ENCODE measurements around the gene PAN2. TPM values are rescaled to one million over a fixed set of nuclear protein-coding genes. Genes with fewer than 3 reads are reported as not detected.

The PAN2 gene
- total RNA-seq, 1 experiment from 2014 or later: 35.4 TPM

- WGBS (ENCODE audit: extremely low coverage, insufficient read length, low lambda C conversion rate): no CpG with 5 or more reads among the region's 1 CpG
- Histone ChIP-seq H3K79me2 (ENCODE audit: insufficient read depth, low read length) (no peaks in the 10 kb centered on the region), H3K23me2 (ENCODE audit: insufficient read length, low read depth, low read length, poor library complexity, severe bottlenecking) (peaks cover 4% of the 10 kb centered on the region), H2BK20ac (ENCODE audit: low read depth, low read length, poor library complexity, severe bottlenecking) (no peak overlapping the region), H2AFZ (ENCODE audit: low read length) (no peak overlapping the region), H3K4me1 (ENCODE audit: insufficient read depth, low read length) (peaks cover 21% of the 10 kb centered on the region), H3K9me3 (ENCODE audit: control insufficient read depth, low read depth, low read length) (no peaks in the 10 kb centered on the region), H3K56ac (ENCODE audit: insufficient read length, low read depth, low read length) (no peak overlapping the region), H2AK5ac (ENCODE audit: insufficient read length, low read length) (no peak overlapping the region), H3K18ac (ENCODE audit: insufficient read length, low read depth, low read length) (peak overlapping the region; percentile 68), H3K27ac (ENCODE audit: insufficient read length, low read depth, low read length) (peak overlapping the region; percentile 49), H2BK12ac (ENCODE audit: insufficient read length, low read depth, low read length) (no peak overlapping the region), H3K27me3 (ENCODE audit: insufficient read depth, low read length) (no peaks in the 10 kb centered on the region), H3K23ac (ENCODE audit: insufficient read length, low read depth, low read length) (no peak overlapping the region), H3K4me2 (ENCODE audit: insufficient read depth, insufficient read length, low read length) (peak overlapping the region; percentile 52), H3K14ac (ENCODE audit: insufficient read depth, low read length) (peak overlapping the region; percentile 56; the same call in 1 of the 2 replicates), H4K5ac (ENCODE audit: insufficient read length, low read depth, low read length) (no peak overlapping the region), H4K8ac (replicated peaks; ENCODE audit: insufficient read length, low read depth, low read length) (no peak overlapping the region), H3K79me1 (ENCODE audit: insufficient read depth, low read depth, low read length, poor library complexity, severe bottlenecking) (no peaks in the 10 kb centered on the region), H2BK15ac (ENCODE audit: low read depth, low read length) (no peak overlapping the region), H3K4ac (ENCODE audit: low read depth, low read length) (no peak overlapping the region), H4K91ac (ENCODE audit: insufficient read length, low read depth, low read length) (no peak overlapping the region), H3T11ph (ENCODE audit: low read length) (no peak overlapping the region), H4K20me1 (ENCODE audit: control insufficient read depth, insufficient read depth, insufficient read length) (no peaks in the 10 kb centered on the region), H2BK120ac (ENCODE audit: low read depth, low read length, poor library complexity, severe bottlenecking) (no peak overlapping the region), H3K9ac (ENCODE audit: extremely low read depth, insufficient read length, low read length) (no peak overlapping the region), H2BK5ac (ENCODE audit: insufficient read length, low read length) (no peak overlapping the region)
- peaks cover 2 to 23% (median 16%) of the 10 kb centered on the region in 3 experiments; a peak in 6 of 7 replicates for H3K36me3 Mint-ChIP-seq (ENCODE audit: insufficient read depth in 1 of 3, low read depth in 3 of 3)
- H3K27ac Mint-ChIP-seq: peak overlapping the region in 2 of 3 experiments; percentile 81 to 96; a peak in 2 of 7 replicates
- H3K9me3 Mint-ChIP-seq: no peaks in the 10 kb centered on the region
- DNase-seq: no peak
- peak overlapping the region; percentile 24 to 52; a peak in 3 of 5 replicates for H3K4me3 Mint-ChIP-seq
- no peak for TF ChIP-seq CTCF (conservative IDR thresholded peaks at IDR 0.05)
- peaks cover 11% of the 10 kb centered on the region for H3K27me3 Mint-ChIP-seq (ENCODE audit: low read depth)
- peaks cover 33 to 36% of the 10 kb centered on the region in 2 experiments for H3K4me1 Mint-ChIP-seq
Observed at GRCh38 chr12:56339158-56339422, 5.3 kb upstream of the PAN2 start.

Measured in H9 (cell line).